Activated CD4-positive, alpha-beta T cell treated with anti-CD3 and anti-CD28 coated beads, Interleukin-2, amount 50 U/mL, for 16 hours (primary cell): ENCODE results near the gene CTDNEP1.

Experiments used
- DNase-seq: peaks from one replicate; pipeline ENCODE4 v3.0.0-alpha.2; 2020

CTDNEP1 gene

GRCh38 chr17:7279448-7279847, 27.9 kb upstream of the CTDNEP1 start:
- DNase-seq: no peak

GRCh38 chr17:7266784-7267183, 15.2 kb upstream of the CTDNEP1 start:
- no peak for DNase-seq

GRCh38 chr17:7263801-7264078, 12.2 kb upstream of the CTDNEP1 start:
- no peak for DNase-seq

GRCh38 chr17:7262935-7263800, 11.6 kb upstream of the CTDNEP1 start:
- no peak for DNase-seq

- no peak for DNase-seq
These were observed 10.8 kb upstream of the CTDNEP1 start, which contains the start of gene CLDN7 for GRCh38 chr17:7262192-7262934. CLDN7 (minus strand) TSS chr17:7262478; CDS start chr17:7262043, 435 bp downstream.

- DNase-seq: no peak
These were observed 10.1 kb upstream of the CTDNEP1 start for GRCh38 chr17:7261379-7262191.

GRCh38 chr17:7260651-7261378, 9.3 kb upstream of the CTDNEP1 start:
- DNase-seq: no peak

GRCh38 chr17:7260151-7260550, 8.6 kb upstream of the CTDNEP1 start:
- DNase-seq: no peak

GRCh38 chr17:7259555-7259889, 8.0 kb upstream of the CTDNEP1 start:
- no peak for DNase-seq

- no peak for DNase-seq
These were observed 7.4 kb upstream of the CTDNEP1 start for GRCh38 chr17:7258731-7259554.

GRCh38 chr17:7256766-7257456, 5.4 kb upstream of the CTDNEP1 start:
- DNase-seq: no peak

GRCh38 chr17:7254511-7254910, 3.0 kb upstream of the CTDNEP1 start:
- no peak for DNase-seq

- DNase-seq: no peak
These were observed 1.5 kb upstream of the CTDNEP1 start for GRCh38 chr17:7253082-7253481.

GRCh38 chr17:7252176-7253043, 876 bp upstream of the CTDNEP1 start, which contains the start of gene ELP5:
ELP5 (plus strand) TSS chr17:7252215; CDS start chr17:7252551, 336 bp downstream.
- peak; percentile 94 for DNase-seq

- no peak for DNase-seq
These were observed 573 bp downstream of the CTDNEP1 start for GRCh38 chr17:7250695-7251627.

GRCh38 chr17:7249830-7250229, 1.7 kb downstream of the CTDNEP1 start:
- DNase-seq: no peak

GRCh38 chr17:7249214-7249613, 2.3 kb downstream of the CTDNEP1 start:
- no peak for DNase-seq

- DNase-seq: no peak
These were observed 2.7 kb downstream of the CTDNEP1 start for GRCh38 chr17:7248796-7249195.

- no peak for DNase-seq
These were observed 4.8 kb downstream of the CTDNEP1 start for GRCh38 chr17:7246779-7247178.
